ENCODE measurements around the gene G6PD. TPM values are rescaled to one million over a fixed set of nuclear protein-coding genes. Genes with fewer than 3 reads are reported as not detected.

Gene G6PD
- total and polyA plus RNA-seq, 10 of the 15 experiments (the other 5 are each of a cell fraction or from before 2014, with no cell fraction given): 1.6 to 62.5 (median 28.4) TPM

- H3K4me3 ChIP-seq: no peak overlapping the region
- FAIRE-seq (no peak), ATAC-seq (no peak), DNase-seq (ENCODE audit: low read depth, low spot score) (no peak)
- H2AFZ ChIP-seq (ENCODE audit: control insufficient read depth, low read depth, low read length): no peak overlapping the region
- no peak overlapping the region for H3K9ac ChIP-seq (ENCODE audit: control insufficient read depth, insufficient read depth, low read length)
- H3K79me2 ChIP-seq (ENCODE audit: control insufficient read depth, insufficient read depth, low read length): no peaks in the 10 kb centered on the region
- POLR2A ChIA-PET: no interaction called here
- no peak overlapping the region for H3K4me2 ChIP-seq (ENCODE audit: control insufficient read depth, insufficient read depth)
- 2% methylated on average over 4 of the region's 4 CpGs for WGBS (ENCODE audit: insufficient coverage, insufficient replicate concordance, low lambda C conversion rate, missing lambda C conversion rate)
- CTCF ChIA-PET: no interaction called here
- H3K9me3 ChIP-seq (replicated peaks; ENCODE audit: control insufficient read depth, insufficient read depth, low read length): no peaks in the 10 kb centered on the region; the same call in 2 of the 3 replicates
- H3K27me3 ChIP-seq (replicated peaks in 1 of 2; ENCODE audit: control insufficient read depth in 2 of 2, insufficient read depth in 2 of 2, low read length in 1 of 2): no peaks in the 10 kb centered on the region
- no peaks in the 10 kb centered on the region for H3K4me1 ChIP-seq (ENCODE audit: control insufficient read depth, insufficient read depth, low read length)
- no peaks in the 10 kb centered on the region for H4K20me1 ChIP-seq (ENCODE audit: control insufficient read depth, insufficient read depth)
- H3K36me3 ChIP-seq (ENCODE audit: control insufficient read depth in 2 of 2, insufficient read depth in 2 of 2, low read length in 1 of 2): no peaks in the 10 kb centered on the region
- BruUV-seq (replicated peaks): no TSS peak
- H3K27ac ChIP-seq (ENCODE audit: control insufficient read depth, insufficient read depth): no peak overlapping the region
- intact Hi-C loops (cut with micrococcal nuclease; ENCODE audit: unreplicated experiment) (no loop called here), in situ Hi-C loops (cut with MboI) (loop anchor here (25.0 kb wide), 1 partner anchor 143 kb away; no protein-coding TSS in a partner anchor)
- SMC1A ChIA-PET (ENCODE audit: uncharacterized antibody, unreplicated experiment): no interaction called here
- TF ChIP-seq USF1 (IDR thresholded peaks at IDR 0.05; ENCODE audit: borderline replicate concordance, extremely low read length, insufficient read depth, low read depth, low read length) (no peak), JUND (IDR thresholded peaks at IDR 0.05; ENCODE audit: low read depth, low read length) (no peak), SMARCA5 (IDR thresholded peaks at IDR 0.05) (no peak), PML (IDR thresholded peaks at IDR 0.05; ENCODE audit: low read length) (no peak), NFIC (IDR thresholded peaks at IDR 0.05; ENCODE audit: low read depth, low read length) (no peak), SUZ12 (IDR thresholded peaks at IDR 0.05; ENCODE audit: unreplicated experiment) (no peak), NR2C1 (IDR thresholded peaks at IDR 0.05) (no peak), PAX8 (IDR thresholded peaks at IDR 0.05) (no peak), CHD1 (IDR thresholded peaks at IDR 0.05; ENCODE audit: low read depth, low read length) (no peak), IKZF2 (IDR thresholded peaks at IDR 0.05) (no peak), ATF7 (IDR thresholded peaks at IDR 0.05; ENCODE audit: low read depth) (no peak), TAF1 (IDR thresholded peaks at IDR 0.05; ENCODE audit: borderline replicate concordance, low read depth, low read length) (no peak)
- RAD21 ChIA-PET (ENCODE audit: unreplicated experiment): no interaction called here
These were observed 47.8 kb upstream of the G6PD start for GRCh38 chrX:154594491-154594890.
